ENCODE measurements around the gene ADAMTS13. TPM values are rescaled to one million over a fixed set of nuclear protein-coding genes. Genes with fewer than 3 reads are reported as not detected.

ADAMTS13 gene
- total and polyA plus RNA-seq, 2 donors (not counting 3 experiments of a cell fraction or from before 2014, with no cell fraction given), result 1.5 to 2.5 TPM

DNA sequence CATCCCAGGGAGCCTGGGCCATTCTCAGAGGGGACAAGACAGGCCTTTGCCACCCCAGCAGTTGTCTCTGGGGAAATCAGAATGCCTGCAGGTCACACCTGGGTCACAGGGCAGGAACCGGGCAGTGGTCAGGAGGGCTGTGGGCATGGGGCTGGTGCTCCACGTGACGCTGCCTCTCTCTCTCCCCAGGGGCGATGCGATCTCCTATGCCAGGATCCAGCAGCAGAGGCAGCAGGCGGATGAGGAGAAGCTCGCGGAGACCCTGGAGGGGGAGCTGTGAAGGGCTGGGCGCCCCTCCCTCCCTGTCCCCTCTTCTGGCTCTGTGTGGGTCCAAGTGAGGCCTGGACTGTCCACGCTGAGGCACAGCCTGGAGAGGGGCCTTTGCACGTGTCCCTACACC lies 46.2 kb downstream of the ADAMTS13 start:
- CTCF ChIA-PET, result no interaction called here
- POLR2A ChIA-PET, result no interaction called here
- H3K79me2 ChIP-seq (ENCODE audit: control insufficient read depth, insufficient read depth, low read length), result no peaks in the 10 kb centered on the region
- no peaks in the 10 kb centered on the region for H3K9me3 ChIP-seq (replicated peaks; ENCODE audit: control insufficient read depth, insufficient read depth, low read length)
- DNase-seq (ENCODE audit: low read depth, low spot score), result no peak
- no peak overlapping the region for H3K9ac ChIP-seq (replicated peaks; ENCODE audit: extremely low read depth, insufficient read depth, low read length)
- no peak for FAIRE-seq
- dilution Hi-C loops (cut with MboI; ENCODE audit: extremely low pct_ligation_motif_present, low sequenced_read_pairs) (no loop called here), intact Hi-C loops (cut with micrococcal nuclease) (no loop called here)
- H3K36me3 ChIP-seq (ENCODE audit: control insufficient read depth in 2 of 2, extremely low read depth in 1 of 2, insufficient read depth in 2 of 2, low read length in 2 of 2), result peaks cover 0 to 12% of the 10 kb centered on the region in 2 experiments
- no peak overlapping the region for H2AFZ ChIP-seq (ENCODE audit: low read depth, low read length)
- H4K20me1 ChIP-seq (replicated peaks; ENCODE audit: control insufficient read depth, extremely low read depth, insufficient read depth, low read length), result no peaks in the 10 kb centered on the region
- no TSS peak for BruUV-seq (replicated peaks)
- no peak overlapping the region for H3K4me2 ChIP-seq (ENCODE audit: insufficient read depth, low read length)
- no peaks in the 10 kb centered on the region for H3K9me1 ChIP-seq (replicated peaks; ENCODE audit: control insufficient read depth, extremely low read depth, insufficient read depth, low read length)
- no peak overlapping the region for H3K4me3 ChIP-seq (replicated peaks in 1 of 3; ENCODE audit: insufficient read depth in 1 of 3, low read depth in 1 of 3, low read length in 3 of 3)
- no peaks in the 10 kb centered on the region for H3K4me1 ChIP-seq (ENCODE audit: control insufficient read depth, extremely low read depth, insufficient read depth, low read length)
- H3K27me3 ChIP-seq (ENCODE audit: control insufficient read depth in 2 of 2, insufficient read depth in 2 of 2, low read length in 2 of 2), result no peaks in the 10 kb centered on the region
- H3K27ac ChIP-seq (ENCODE audit: insufficient read depth, low read depth, low read length), result no peak overlapping the region
- TF ChIP-seq MYC (IDR thresholded peaks at IDR 0.05; ENCODE audit: low read depth, low read length), result no peak
- TF ChIP-seq, protein P1, sequence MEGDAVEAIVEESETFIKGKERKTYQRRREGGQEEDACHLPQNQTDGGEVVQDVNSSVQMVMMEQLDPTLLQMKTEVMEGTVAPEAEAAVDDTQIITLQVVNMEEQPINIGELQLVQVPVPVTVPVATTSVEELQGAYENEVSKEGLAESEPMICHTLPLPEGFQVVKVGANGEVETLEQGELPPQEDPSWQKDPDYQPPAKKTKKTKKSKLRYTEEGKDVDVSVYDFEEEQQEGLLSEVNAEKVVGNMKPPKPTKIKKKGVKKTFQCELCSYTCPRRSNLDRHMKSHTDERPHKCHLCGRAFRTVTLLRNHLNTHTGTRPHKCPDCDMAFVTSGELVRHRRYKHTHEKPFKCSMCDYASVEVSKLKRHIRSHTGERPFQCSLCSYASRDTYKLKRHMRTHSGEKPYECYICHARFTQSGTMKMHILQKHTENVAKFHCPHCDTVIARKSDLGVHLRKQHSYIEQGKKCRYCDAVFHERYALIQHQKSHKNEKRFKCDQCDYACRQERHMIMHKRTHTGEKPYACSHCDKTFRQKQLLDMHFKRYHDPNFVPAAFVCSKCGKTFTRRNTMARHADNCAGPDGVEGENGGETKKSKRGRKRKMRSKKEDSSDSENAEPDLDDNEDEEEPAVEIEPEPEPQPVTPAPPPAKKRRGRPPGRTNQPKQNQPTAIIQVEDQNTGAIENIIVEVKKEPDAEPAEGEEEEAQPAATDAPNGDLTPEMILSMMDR (IDR thresholded peaks at IDR 0.05; ENCODE audit: extremely low read depth in 1 of 2, insufficient read depth in 1 of 2, low read depth in 1 of 2, low read length in 2 of 2), result no peak
- no peak for TF ChIP-seq POLR2AphosphoS5 (IDR thresholded peaks at IDR 0.05; ENCODE audit: insufficient read depth, low read depth, low read length)
- no peak for TF ChIP-seq EZH2 (IDR thresholded peaks at IDR 0.05; ENCODE audit: borderline replicate concordance, low read depth, low read length, severe bottlenecking)
- no peak for TF ChIP-seq GATA2 (IDR thresholded peaks at IDR 0.05; ENCODE audit: insufficient read depth, insufficient read length, low read depth, low read length)
- no peak for TF ChIP-seq JUN (IDR thresholded peaks at IDR 0.05; ENCODE audit: borderline replicate concordance, insufficient read depth, insufficient read length, low read depth)
- TF ChIP-seq FOS (IDR thresholded peaks at IDR 0.05; ENCODE audit: borderline replicate concordance, insufficient read depth, low read length), result no peak
- TF ChIP-seq, protein P2, sequence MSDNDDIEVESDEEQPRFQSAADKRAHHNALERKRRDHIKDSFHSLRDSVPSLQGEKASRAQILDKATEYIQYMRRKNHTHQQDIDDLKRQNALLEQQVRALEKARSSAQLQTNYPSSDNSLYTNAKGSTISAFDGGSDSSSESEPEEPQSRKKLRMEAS (IDR thresholded peaks at IDR 0.05; ENCODE audit: insufficient read depth, insufficient read length), result no peak
- no peak for TF ChIP-seq POLR2A (IDR thresholded peaks at IDR 0.05; ENCODE audit: low read depth, low read length)

Data from endothelial cell of umbilical vein (primary cell).